Activated CD8-positive, alpha-beta memory T cell treated with anti-CD3 and anti-CD28 coated beads for 36 hours (primary cell): ENCODE measurements around the gene ASIC3. TPM values are rescaled to one million over a fixed set of nuclear protein-coding genes. Genes with fewer than 3 reads are reported as not detected.
"Not testable (repeated sequence)": the region's sequence is repeated elsewhere in the genome, so short reads cannot be mapped to it uniquely, and the experiment has no call there.

Experiments
- CTCF ChIA-PET: fragments of 350-600 bp; sonication (Branson Sonifier 250); formaldehyde crosslinking; loops from one replicate; lab custom pipeline; 2021; ENCODE audit warnings: antibody characterized with exemption; lab: Charles Lee
- POLR2A ChIA-PET: fragments of 350-600 bp; sonication (Branson Sonifier 250); formaldehyde crosslinking; loops from one replicate; lab custom pipeline; 2021; ENCODE audit warnings: antibody characterized with exemption; lab: Charles Lee
- total RNA-seq, 2 experiments: library from RNA; stranded (reverse); gene quantifications; one replicate each; pipeline ENCODE4 v1.2.3, GENCODE V29; 2021

Gene ASIC3
- total RNA-seq, 2 experiments from 2014 or later: 2.9 to 3.6 TPM

- POLR2A ChIA-PET: interaction anchor here (1.9 kb wide), 1 partner anchor 17 kb away, joined by 7 read pairs; the partner anchor contains the start of gene ABCB8
- CTCF ChIA-PET: not testable (repeated sequence)
Measured at GRCh38 chr7:151011616-151012015, 36.7 kb upstream of the ASIC3 start.

GRCh38 chr7:151012031-151012692 is 36.2 kb upstream of the ASIC3 start:
- CTCF ChIA-PET: interaction anchor here (0.7 kb wide), 1 partner anchor 34 kb away, joined by 3 read pairs; no protein-coding TSS in a partner anchor
- POLR2A ChIA-PET: interaction anchor here (1.9 kb wide), 1 partner anchor 16 kb away, joined by 7 read pairs; the partner anchor contains the start of gene ABCB8

DNA sequence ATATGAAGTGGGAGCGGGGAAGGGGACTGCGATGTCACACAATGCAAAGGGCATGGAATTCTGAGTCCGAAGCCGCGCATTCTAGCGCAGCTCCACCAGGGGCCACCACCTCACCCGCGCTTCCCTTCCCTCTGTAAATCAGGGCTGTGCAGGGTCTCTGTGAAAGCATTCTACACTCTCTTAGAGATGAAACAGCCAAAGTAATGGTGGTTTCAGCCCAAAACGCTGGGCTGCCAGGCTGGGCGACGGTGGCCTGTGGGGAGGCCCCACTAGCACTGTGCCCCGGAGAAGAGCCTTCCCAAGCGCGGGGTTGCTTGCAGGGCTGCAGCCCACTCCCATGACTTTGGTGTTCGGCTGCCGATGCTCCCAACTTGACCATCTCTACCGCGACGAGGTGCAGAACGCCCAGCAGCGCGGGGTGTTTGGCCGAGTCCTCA is 35.4 kb upstream of the ASIC3 start:
- POLR2A ChIA-PET: no interaction called here
- CTCF ChIA-PET: interaction anchor here (0.7 to 1.1 kb wide), 2 partner anchors 33 to 379 kb away, joined by 3 read pairs; no protein-coding TSS in a partner anchor

DNA sequence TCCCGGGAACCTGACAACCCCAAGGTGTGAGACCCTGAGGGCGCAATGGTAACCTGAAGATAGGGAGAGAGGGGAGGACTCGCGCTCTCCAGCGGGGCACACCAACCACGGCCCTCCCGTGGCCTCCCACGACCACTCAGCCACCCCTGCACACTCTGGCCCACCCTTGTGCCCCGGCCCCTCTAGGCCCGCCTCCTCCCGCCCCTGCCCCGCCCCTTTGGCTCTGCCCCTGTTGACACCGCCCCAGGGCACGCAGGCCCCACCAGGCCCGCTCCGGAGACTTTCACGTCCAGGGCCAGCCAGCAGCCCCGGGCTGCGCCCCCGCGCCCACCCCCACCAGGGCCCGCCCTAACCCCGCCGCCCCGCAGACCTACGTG is 35.0 kb upstream of the ASIC3 start:
- CTCF ChIA-PET: interaction anchor here (0.7 to 1.7 kb wide), 5 partner anchors 13 to 380 kb away, joined by 3 to 7 read pairs (median 3); no protein-coding TSS in a partner anchor

GRCh38 chr7:151013733-151014497 is 34.4 kb upstream of the ASIC3 start:
- CTCF ChIA-PET: interaction anchor here (0.6 to 1.7 kb wide), 7 partner anchors 10 to 380 kb away, joined by 3 to 7 read pairs (median 3); partner anchors contain the start of gene ATG9B
- POLR2A ChIA-PET: interaction anchor here (0.7 to 1.0 kb wide), 2 partner anchors 14 to 15 kb away, joined by 3 to 5 read pairs; partner anchors contain the start of gene ABCB8

More for the DNA sequence above, 35.0 kb upstream of the ASIC3 start:
- POLR2A ChIA-PET: interaction anchor here (1.0 kb wide), 1 partner anchor 15 kb away, joined by 3 read pairs; the partner anchor contains the start of gene ABCB8

DNA sequence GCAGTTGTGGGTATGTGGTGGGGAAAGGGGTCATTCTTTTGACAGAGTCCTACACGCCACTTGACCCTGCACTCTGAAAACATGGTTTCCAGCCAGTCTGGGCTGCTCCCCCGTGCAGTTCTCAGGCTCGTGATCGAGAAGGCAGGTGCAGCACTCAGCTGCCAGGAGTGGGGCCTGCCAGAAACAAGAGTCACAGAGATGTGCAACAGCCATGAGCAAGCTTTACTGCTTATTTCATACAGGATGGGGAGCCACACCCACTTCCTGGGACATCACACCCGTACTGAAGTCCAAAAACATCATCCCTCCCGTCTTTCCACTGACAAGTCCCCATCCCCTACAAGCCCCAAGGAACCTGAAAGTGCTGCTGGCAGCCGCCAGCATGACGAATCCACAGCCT is 33.4 kb upstream of the ASIC3 start:
- POLR2A ChIA-PET: no interaction called here
- CTCF ChIA-PET: interaction anchor here (1.7 to 5.5 kb wide), 2 partner anchors 11 to 52 kb away, joined by 7 to 20 read pairs; no protein-coding TSS in a partner anchor

DNA sequence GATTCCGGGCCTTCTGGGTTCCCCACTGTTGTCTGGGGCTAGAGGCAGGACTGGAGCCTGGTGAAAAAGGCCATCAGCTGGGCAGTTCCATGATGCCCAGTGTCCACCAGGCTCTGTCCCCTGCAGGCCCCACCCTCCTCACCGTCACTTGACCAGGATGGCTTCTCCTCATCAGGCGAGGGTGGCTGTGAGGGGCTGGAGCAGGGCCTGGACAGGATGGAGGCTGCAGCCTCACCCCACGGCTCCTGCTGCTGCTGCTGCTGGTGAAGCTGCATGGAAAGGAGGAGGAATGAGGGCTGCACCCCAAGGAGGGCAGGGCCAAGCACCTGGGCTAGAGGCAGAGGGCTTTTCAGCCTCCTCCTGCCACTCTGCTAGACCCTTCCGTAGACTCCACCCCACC is 32.4 kb upstream of the ASIC3 start:
- CTCF ChIA-PET: interaction anchor here (1.1 to 5.5 kb wide), 3 partner anchors 26 to 69 kb away, joined by 3 to 20 read pairs (median 3); no protein-coding TSS in a partner anchor
- POLR2A ChIA-PET: no interaction called here

DNA sequence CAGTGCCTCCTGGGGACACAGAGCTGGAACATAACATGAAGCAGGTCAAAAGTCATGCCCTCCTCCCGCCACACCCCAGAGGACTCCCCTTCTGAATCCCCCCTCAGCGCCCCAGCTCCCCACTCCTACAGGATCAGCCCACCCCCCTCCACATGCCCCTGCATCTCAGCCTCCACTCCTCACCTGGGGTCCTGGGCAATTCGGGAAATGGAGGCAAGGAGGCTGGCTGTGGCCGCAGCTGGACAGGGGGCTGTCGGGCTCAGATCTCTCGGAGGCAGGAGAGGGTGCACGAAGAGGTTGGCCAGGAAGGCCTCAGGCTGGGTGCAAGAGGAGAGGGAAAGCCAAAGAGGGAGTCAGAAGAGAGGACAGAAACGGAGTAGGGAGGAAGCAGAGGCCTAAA is 31.8 kb upstream of the ASIC3 start:
- POLR2A ChIA-PET: no interaction called here
- CTCF ChIA-PET: interaction anchor here (1.1 to 5.5 kb wide), 4 partner anchors 26 to 68 kb away, joined by 3 to 20 read pairs (median 3); no protein-coding TSS in a partner anchor

GRCh38 chr7:151016942-151017341 is 31.4 kb upstream of the ASIC3 start:
- ChIA-PET CTCF (interaction anchor here (1.1 to 5.5 kb wide), 6 partner anchors 8 to 68 kb away, joined by 3 to 38 read pairs (median 12); partner anchors contain the start of gene ABCB8), POLR2A (no interaction called here)

DNA sequence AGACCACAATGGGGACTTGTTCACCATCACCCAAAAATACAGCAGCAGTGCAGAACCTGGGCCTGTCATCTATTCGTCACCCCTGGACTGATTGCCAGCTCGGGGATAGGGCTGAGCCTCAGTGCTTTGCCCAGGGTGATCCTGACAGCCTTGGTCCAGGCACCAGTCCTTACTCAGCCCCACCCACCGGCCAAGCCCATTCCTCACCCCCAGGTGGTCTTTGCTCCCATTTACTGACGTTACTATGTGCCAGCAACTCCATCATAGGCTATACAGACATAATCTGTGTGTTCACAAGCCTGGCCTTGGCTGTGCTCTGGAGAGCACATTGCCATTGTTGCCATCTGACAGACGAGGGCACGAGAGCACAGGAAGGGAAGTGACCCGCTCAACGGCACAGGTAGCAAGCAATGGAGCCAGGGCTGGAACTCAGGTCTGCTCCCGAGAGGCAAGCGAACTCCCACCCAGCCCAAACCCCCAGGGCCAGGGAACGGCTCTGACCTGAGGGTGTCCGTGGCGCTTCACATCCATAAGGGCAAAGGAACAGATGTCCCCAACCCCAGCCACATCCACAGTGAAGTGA is 30.9 kb upstream of the ASIC3 start:
- POLR2A ChIA-PET: interaction anchor here (1.3 to 2.0 kb wide), 2 partner anchors 10 to 11 kb away, joined by 4 to 8 read pairs; partner anchors contain the start of gene ABCB8
- CTCF ChIA-PET: interaction anchor here (0.7 to 5.5 kb wide), 19 partner anchors 8 to 210 kb away, joined by 3 to 38 read pairs (median 4); partner anchors contain the start of genes ABCB8 and ABCF2

DNA sequence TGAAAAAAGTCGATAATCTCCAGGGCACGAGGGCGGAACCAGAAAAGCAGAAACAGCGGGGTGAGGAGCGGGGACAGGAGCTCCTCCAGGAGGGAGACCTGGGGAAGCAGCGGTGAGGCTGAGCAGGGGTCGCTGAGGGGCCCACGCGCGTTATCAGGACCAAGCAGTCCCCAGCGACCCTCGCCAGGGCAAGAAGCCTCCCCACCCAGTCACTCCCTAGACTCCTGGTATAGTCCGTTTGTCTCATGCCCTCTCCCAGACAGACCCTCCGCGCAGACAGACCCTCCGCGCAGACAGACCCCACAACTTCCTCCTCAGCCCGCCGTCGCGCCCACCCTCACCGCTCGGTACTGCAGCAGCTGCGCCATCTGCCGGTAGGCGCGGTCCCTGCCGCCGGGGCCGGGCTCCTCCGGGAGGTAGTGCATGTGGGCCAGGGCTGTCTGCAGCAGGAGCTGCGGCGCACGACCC is 30.3 kb upstream of the ASIC3 start:
- POLR2A ChIA-PET: interaction anchor here (0.9 to 2.0 kb wide), 3 partner anchors 10 to 21 kb away, joined by 3 to 8 read pairs (median 4); partner anchors contain the start of gene ABCB8

GRCh38 chr7:151018421-151019129 is 29.8 kb upstream of the ASIC3 start:
- CTCF ChIA-PET: interaction anchor here (0.5 to 5.5 kb wide), 25 partner anchors 8 to 950 kb away, joined by 3 to 38 read pairs (median 4); partner anchors contain the start of genes ABCB8 and ABCF2

More for the DNA sequence above, 30.3 kb upstream of the ASIC3 start:
- CTCF ChIA-PET: interaction anchor here (0.5 to 5.5 kb wide), 23 partner anchors 8 to 230 kb away, joined by 3 to 38 read pairs (median 4); partner anchors contain the start of genes ABCB8 and ABCF2

DNA sequence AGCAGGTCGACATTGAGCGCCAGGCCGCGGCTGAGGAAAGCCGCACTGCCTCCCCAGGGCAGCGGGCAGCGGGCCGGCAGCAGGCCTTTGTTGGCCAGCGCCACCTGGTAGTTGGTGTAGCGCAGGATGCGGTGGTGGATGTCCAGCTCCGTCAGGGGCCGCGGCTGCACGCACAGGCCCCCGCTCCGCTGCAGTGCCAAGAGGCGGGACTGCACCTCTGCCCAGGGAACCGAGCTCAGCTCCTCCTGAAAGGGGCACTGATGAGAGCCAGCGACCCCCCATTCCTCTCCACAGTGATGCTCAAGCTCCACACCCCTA is 29.2 kb upstream of the ASIC3 start:
- POLR2A ChIA-PET: interaction anchor here (0.6 to 2.0 kb wide), 6 partner anchors 9 to 233 kb away, joined by 3 to 8 read pairs (median 5); partner anchors contain the start of genes ABCB8 and SLC4A2
- CTCF ChIA-PET: interaction anchor here (0.5 to 5.5 kb wide), 20 partner anchors 10 to 950 kb away, joined by 3 to 38 read pairs (median 4); partner anchors contain the start of genes ABCB8 and ABCF2

More at GRCh38 chr7:151018421-151019129, 29.8 kb upstream of the ASIC3 start:
- POLR2A ChIA-PET: interaction anchor here (0.6 to 2.0 kb wide), 5 partner anchors 9 to 233 kb away, joined by 3 to 8 read pairs (median 6); partner anchors contain the start of gene ABCB8

DNA sequence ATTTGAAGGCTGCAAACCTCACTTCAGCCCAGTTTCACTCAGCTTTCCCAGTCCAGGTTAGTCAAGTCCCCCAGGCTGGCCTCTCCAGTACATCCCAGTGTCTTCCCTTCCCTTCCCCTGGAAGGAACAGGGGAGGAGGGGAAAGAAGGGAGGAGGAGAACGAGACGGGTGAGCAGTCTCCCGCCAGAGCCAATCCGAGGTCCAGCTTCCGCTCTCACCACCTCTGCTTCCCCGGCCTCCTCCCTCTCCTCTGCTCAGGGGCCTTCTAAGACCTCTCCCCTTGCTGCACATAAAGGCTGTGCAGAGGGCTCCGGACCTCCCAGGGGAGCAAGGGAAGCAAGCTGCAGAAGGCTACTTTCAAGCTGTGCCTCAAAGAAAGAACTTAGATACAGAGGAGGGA is 28.1 kb upstream of the ASIC3 start:
- CTCF ChIA-PET: interaction anchor here (2.9 to 5.5 kb wide), 3 partner anchors 9 to 57 kb away, joined by 14 to 32 read pairs (median 20); partner anchors contain the start of gene ABCB8
- POLR2A ChIA-PET: no interaction called here

- ChIA-PET POLR2A (no interaction called here), CTCF (interaction anchor here (2.0 kb wide), 1 partner anchor 15 kb away, joined by 5 read pairs; no protein-coding TSS in a partner anchor)
Measured at GRCh38 chr7:151023232-151023631, 25.1 kb upstream of the ASIC3 start.

GRCh38 chr7:151024435-151025056 is 23.8 kb upstream of the ASIC3 start, which contains the start of gene ATG9B:
Gene ATG9B, minus strand, starts transcription at chr7:151024494. Its CDS starts 71 bp downstream, at chr7:151024423.
- POLR2A ChIA-PET: no interaction called here
- CTCF ChIA-PET: interaction anchor here (1.2 to 1.3 kb wide), 2 partner anchors 11 to 15 kb away, joined by 4 to 5 read pairs; no protein-coding TSS in a partner anchor
